NCI-H748 (cell line): ENCODE results near the gene IRF2BP2.
"Not testable (repeated sequence)": the region's sequence is repeated elsewhere in the genome, so short reads cannot be mapped to it uniquely, and the experiment has no call there.

Experiments used
- DNase-seq: peaks from one replicate; lab custom pipeline; 2025; ENCODE audit not compliant: unreplicated experiment; lab: John Stamatoyannopoulos, UW

IRF2BP2 gene

DNA sequence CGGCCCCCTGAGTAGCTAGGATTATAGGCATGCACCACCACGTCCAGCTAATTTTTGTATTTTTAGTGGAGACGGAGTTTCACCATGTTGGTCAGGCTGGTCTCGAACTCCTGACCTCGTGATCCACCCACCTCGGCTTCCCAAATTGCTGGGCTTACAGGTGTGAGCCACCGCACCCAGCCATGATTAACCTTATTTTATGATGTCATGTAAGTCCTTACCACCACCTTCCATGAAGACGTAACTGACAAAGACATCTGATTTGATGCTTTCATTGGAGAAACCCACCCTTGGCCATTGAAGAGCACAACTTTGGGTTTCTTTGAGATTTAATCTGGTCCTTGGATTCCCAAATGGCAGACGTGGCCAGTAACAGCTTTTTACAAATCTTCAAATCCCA lies 24.9 kb upstream of the IRF2BP2 start:
- not testable (repeated sequence) for DNase-seq

DNA sequence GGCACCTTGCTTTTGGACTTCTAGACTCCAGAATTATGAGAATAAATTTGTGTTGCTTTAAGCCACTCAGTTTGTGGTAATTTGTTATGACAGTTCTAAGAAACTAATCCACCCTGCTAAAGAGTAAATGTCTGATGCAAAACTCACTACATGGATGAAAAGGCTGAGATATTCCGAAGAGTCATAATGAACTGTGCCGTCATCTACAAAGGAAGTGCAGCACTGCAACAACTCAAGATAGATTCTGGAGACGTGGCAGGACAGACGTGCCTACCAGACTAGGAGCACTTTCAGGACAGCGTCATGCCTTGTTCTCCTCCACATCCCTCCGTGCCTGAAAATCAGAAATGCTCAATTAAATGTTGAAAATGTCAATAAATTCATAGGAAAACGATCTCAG lies 24.4 kb upstream of the IRF2BP2 start:
- DNase-seq, result no peak

DNA sequence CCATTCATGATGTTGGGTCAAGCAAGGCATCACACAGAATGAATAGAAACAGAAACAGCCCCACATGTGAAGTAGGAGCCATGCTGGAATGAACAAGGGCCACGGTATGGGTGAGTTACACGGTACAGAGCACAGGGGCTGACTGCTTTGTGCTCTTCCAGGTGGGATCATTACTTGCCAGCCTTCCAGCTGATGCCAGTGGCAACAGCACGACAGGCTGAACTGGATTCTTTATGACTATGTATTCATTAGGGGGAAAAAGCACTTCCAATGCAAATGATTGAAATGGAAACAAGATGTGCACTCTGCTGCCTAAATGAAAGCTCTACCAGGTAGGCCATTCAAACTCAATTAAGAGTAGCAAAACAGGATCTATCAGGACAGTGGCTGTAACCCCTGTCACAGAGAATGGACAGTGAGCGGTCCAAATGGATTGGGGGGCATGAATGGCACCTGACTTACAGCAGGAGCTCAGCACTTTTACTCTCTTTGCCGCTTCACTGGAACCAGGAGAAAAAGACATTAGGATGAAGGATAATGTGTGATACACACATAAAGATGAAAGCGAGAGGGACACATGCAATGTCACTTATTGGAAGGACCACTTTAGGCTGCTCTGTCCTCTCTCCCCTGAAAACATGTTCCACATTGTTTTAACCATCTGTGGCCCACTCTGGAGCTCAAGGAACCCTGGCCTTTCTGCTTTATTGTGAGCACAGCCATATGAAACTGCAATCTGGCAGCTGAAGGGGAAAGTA lies 23.4 kb upstream of the IRF2BP2 start:
- DNase-seq, result no peak

DNA sequence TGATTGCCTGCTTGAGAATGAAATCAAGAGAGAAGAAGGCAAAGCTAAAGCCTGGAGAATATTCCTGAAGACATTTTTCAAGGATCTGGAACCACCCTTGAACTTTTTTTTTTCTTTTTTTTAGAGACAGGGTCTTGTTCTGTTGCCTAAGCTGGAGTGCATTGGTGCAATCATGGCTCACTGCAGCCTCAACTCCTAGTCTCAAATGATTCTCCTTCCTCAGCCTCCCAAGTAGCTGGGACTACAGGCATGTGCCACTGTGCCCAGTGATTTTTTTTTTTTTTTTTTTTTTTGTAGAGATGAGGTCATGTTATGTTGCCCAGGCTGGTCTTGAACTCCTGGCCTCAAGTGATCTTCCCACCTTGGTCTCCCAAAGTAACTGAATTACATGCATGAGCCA lies 22.2 kb upstream of the IRF2BP2 start:
- DNase-seq, result no peak

DNA sequence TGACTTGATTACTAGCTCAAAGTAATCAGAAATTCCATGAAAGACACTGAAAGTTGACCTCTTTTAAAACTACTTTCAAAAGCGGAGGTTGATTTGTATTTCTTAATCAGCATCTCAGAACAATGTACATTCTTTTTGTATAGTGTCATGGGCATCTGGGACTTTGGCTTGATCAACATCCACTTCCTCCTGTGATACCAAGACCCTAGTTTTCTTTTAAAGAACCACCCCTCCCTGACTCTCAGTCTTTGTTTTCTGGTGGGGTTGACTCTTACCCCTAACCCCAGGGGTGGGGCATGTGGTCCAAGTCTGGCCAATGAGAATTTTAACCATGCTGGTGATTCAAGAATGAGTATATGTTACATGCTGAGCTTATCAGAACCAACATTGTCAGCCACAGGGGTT lies 21.7 kb upstream of the IRF2BP2 start:
- DNase-seq, result no peak

DNA sequence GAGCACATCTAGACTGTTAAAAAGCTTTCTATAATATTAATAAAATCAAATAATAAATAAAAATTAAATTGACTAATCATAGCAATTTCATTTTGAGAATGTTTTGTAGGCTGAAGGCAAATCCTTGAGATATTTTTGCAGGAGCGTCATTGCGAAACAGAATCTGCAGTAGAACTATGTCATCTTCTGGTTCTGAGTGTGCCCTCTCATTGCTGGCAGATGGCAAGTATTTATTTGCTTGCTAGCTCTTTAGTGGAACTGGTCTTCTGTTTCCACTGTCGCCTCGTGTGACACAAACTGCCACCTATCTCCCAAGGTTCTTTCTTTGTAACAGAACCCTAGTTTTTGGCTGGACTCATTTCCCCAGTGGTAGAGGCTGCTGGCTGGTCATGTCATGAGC lies 19.0 kb upstream of the IRF2BP2 start:
- DNase-seq, result no peak

DNA sequence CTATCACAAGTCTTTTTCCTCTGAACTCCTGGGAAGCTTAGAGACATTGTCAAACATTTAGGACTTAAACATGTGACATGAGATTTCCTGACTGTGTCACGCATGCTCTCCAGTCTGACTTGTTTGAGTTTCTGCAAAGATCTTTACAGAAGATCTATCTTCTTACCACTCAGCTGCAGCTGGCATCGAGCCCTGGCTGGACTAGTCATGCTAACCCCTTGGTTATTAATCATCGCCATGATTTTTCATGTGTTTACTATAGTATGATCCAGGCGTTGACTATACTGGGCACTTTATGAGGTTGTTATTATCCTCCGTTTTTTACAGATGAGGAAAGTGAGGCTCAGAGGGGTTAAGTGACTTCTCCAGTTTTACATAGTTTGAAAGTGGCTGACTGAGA lies 18.1 kb upstream of the IRF2BP2 start:
- DNase-seq, result no peak

DNA sequence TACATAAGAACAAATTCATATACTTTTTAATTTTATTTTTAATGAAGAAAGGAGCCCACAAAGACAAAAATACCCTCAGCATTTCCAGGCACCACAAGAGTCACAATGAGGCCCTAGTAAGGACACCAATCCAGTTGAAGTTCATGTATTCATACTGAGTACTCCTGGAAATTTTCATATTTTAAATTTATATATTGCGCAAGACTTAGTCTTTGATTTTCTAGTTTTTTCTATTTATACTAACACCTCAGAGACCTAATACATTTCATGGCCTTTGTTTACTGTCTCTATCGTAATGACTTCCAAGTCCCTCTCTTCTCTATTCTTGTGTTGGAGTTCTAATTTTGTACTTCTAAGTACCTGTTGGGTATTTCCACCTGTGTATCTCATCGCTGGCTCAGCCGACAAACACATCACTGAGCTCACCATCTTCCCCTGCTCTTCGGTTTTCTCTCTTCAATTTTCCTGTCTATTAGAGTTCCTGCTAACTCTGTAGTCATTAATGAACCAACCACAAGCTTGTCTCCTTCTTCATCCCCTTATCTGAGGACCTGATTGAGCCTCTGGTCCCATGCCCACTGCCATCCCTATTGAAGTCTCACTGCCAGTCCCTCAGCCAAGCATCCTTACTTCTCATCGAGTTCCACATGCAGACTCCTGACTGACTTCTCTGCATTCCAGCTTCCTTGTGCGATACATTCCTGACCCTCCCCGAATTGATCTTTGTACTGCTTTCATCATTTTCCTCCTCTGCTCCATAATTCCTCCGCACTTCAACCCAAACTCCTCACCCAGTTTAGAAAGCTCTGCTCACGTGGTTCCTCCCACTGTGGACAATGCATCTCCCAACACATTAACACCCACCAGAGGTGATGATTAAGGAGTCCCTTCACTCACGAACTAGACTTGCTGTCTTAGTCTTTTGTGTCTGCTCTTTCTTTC lies 17.3 kb upstream of the IRF2BP2 start:
- no peak for DNase-seq

DNA sequence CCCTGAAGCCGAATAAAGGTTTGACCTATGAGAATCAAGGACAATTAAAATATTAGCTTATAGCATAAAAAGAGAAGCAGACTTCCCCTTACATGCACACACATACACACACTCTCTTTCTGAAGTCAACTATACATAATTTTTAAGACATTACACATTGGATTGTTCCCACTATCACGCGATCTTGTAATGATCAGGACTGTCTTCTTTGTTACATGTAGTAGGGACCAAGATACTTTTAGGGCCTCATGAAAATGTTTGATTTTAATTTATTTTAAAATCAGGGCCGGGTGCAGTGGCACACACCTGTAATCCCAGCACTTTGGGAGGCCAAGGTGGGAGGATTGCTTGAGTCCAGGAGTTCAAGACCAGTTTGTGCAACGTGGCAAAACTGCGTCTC lies 16.4 kb upstream of the IRF2BP2 start:
- DNase-seq, result no peak

DNA sequence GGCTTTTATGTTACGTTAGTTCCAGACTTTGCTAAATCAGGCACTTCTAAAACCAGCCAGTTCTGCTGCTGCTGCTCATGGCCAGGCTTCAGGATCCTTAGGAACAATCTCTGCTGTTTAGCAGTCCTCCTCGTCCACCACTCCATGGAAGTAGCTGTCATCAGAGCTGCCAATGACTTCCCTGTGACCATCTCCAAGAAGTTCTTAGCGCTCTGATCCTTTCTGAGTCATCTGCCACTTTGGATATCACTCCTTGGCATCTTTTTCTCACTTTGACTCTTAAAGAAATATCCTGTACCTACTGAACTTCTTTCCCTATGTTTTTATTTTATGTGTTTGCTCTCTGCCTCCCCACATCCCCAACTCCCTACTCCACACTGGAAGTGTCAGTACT lies 14.7 kb upstream of the IRF2BP2 start:
- no peak for DNase-seq

DNA sequence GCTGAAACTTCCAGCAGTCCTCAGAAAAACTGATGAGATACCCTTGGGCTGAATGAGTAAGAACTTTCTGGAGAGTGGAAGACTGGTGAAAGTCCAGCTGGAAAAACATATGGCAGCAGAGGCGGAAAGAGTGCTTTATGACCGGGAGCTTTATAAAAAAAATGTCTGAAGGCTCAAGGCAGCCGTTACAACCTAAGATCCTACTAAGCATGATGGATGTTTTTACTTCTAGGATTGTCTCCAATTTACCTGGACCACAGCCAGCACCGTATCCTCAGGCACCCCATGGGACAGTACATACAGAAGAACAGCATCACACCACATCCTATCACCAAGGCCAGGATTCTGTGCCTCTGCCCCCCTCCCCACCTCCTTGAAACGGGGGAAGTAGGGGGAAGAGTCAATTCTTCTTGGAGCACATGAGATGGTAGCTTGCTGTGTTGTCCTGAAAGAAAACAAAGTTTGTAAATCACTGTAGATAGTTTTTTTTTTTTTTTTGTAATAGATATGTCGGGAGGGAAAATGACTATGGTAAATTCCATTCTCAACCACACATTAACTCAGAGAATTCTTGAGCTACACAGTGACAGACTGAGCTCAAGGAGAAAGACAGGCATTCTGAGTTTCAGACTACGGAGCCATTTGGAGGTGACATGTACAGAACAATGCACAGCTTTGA lies 11.8 kb upstream of the IRF2BP2 start:
- DNase-seq, result no peak

DNA sequence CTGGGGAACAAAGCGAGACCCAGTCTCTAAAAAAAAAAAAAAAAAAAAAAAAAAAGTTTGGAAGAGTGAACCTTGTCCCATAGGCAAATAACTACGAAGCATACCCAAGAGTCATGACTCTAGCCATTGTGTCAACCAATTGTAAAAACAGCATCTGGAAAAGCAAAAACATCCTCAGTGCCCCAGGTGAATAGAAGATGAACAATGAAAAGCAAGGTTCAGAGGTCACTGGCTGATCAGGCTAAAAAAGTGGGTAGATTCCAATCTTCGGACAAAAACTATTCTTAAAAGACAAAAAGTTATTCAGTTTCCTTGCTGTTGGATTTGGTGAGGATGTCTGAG lies 11.1 kb upstream of the IRF2BP2 start:
- no peak for DNase-seq

DNA sequence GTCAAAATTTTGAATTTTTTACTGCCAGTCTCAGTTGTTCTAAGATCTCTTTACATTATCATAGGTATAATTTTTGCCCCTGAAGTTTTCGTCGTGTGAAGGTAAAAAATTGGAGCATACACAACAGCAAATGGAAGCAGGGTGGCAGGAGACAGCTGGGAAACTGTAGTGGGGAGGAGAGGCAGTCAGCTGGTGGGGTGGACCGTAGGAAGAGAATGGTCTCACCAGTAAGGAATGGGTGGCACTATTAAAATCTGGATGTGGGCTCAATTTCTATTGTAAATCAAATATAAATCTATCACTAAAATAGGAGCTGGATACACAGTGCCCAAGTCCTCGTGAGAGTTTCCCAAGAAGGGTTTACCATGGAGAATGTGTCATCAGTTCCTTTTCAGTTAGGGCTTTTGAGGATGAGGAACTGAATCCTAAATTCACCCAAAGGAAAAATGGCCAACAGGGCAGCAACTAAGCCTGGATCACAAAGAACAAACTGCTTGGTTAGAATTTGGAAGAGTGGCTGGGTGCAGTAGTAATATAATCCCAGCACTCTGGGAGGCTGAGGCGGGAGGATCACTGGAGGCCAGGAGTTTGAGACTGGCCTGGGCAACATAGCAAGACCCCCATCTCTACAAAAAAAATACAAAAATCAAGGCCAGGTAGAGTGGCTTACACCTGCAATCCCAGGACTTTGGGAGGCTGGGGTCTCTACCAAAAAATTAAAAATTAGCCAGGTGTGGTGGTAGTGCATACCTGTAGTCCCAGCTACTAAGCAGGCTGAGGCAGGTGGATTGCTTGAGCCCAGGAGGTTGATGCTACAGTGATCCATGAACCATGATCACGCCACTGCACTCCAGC lies 10.5 kb upstream of the IRF2BP2 start:
- DNase-seq, result peak; percentile 19

DNA sequence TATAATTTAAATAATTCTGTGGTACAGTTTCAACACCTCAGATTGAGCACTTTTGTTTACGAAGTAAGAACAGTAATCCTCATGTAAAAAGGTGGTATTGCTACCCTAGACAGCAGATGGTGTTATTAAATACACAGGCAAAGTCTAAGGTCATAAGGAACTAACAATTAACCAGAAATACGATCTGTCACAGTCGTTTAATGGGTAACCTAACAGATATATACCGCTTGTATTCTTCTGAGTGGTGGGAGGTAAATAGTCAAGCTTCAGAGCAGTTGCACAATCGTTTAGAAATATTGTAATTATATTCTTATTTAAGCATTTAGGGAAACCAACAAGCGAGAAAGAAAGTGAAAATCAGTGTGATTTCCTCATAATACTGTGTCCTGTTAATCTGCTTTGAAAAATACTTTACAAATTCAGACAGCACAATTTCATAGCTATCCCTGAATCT lies 9.8 kb upstream of the IRF2BP2 start:
- DNase-seq, result peak; percentile 91

DNA sequence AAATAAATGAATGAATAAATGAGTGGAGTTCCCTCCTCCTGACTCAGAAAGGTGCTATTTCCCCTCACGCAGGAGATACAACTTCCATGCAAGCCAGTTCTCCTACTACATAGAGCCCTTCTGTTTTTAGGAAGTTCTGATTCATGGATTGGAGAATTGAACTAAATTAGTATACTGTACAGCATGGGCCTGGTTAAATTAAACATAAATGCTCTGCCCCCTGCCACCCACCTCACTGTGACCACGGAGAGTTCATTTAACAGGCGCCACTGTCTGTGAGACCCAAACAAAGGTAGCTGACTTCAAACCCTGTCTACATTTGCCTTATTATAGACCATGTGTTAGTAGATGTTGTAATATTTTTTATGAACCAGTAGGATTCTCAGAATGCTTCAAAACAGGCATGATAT lies 9.1 kb upstream of the IRF2BP2 start:
- DNase-seq, result peak; percentile 48

DNA sequence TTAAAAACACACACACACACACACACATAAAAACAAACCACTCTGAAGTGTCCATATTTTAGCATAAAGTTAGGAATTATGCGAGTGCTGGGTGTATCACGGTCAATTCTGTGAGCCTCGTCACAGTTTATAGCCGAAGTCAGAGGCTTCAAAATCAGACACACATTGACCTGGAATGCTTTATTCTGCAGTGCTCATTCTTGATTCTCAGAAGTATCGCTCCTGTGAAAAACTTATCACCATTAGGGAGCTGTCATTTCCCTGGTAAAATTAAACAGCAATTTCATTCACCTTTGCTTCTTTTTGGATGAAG lies 8.7 kb upstream of the IRF2BP2 start:
- DNase-seq, result no peak

DNA sequence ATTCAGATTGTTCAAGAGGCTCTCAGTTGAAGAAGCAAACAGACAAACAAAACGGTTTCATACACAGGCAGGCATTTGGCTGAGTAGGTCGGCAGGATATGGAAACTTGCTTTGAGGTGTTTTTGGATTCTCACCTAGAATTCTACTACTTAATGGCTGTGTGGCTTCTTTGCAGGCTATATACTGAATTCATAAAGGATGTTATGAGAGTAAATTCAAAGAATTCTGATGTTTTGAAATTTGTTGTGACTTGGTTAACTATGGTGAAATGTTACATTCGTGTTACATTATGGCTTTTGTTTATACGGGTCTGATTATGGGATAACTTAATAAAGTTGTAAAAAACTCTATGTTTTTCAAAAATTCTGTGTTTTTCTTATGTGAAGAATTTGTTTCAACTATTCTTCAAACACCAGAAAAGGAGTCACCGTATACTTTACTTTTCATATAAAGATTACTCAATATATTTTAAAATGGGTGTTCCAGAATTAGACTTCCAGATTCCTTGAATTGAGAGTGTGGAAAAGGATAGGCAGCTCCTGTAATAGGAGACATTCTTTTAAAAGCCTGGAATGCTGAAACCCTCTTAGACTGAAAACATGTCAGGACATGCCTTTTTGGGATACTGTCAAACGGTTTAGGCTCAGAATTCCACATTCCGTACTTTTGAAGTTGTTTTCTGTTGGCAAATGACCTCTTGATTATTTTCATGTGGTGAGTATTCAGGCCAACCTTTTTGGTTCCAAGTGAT lies 8.2 kb upstream of the IRF2BP2 start:
- DNase-seq, result peak; percentile 16

DNA sequence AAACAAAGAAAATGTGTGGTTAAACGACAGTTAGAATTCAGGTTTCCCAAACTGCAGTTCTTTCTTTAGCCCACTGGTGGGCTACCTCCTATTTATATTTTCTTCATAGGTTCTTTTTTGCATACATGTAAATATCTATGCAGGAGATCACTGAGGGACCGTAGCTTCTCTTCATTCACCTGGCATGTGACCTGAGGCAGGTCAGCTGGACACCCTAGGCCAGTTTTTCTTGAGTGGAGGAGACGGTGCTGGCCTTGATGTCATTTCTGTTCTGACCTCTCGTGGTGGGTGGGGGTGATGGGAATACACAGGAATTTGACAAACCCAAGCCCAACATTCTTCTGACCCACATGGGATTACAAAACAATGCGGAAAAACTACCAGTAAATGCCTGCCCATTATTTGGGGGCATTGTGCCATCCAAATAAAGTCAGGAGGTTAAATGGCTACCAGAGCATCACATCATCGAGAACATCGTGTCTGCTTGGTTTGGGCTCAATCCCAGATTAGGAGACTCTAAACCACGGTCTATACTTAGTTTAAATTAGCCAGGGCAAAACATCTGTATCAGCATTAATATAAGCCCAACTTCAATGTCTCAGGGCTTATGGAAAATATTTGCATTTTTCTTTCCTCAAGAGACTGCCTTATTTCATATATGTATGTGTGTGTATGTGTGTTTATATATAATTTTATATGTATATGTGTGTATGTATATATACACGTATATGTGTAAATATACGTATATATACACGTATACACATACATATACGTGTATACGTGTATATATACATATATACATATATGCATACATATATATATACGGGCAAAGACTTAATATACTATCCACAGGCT lies 7.4 kb upstream of the IRF2BP2 start:
- no peak for DNase-seq

DNA sequence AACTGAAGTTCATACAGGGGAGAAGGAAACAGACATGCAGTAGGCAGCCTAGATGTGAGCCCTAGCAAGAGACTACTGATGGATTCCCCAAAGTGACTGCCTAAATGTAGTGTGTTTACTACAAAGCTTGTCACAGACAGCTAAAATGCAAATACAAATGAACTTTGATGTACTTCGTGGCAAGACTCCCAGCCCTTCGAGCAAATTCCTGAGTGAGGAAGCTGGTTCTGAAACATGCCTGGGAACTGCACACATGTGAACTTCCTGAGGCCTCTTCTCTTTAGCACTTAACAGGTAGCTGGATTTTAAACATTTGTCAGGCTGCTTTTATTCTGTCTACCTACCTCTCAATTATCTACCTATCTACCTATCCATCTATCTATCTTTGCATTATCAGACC lies 6.7 kb upstream of the IRF2BP2 start:
- DNase-seq, result no peak
